IPS-20b (cell line): ENCODE measurements around the gene ACOXL.

Experiments
- H3K27ac ChIP-seq: one replicate; pipeline ENCODE4 v1.5.1; 2013; ENCODE audit warnings: low read length
- H3K27me3 ChIP-seq: 2 replicates; pipeline ENCODE4 v1.6.1; 2013; ENCODE audit warnings: mild to moderate bottlenecking, low read length, inconsistent platforms; ENCODE audit not compliant: insufficient read depth
- H3K36me3 ChIP-seq: 2 replicates; pipeline ENCODE4 v1.6.1; 2013; ENCODE audit warnings: low read depth, mild to moderate bottlenecking, inconsistent platforms, low read length, moderate library complexity; ENCODE audit not compliant: insufficient read depth
- H3K4me1 ChIP-seq: 2 replicates; pipeline ENCODE4 v1.6.1; 2013; ENCODE audit warnings: mild to moderate bottlenecking, control low read depth, inconsistent platforms, low read length, moderate library complexity; ENCODE audit not compliant: insufficient read depth
- H3K4me3 ChIP-seq: 2 replicates; pipeline ENCODE4 v1.5.1; 2013; ENCODE audit warnings: mild to moderate bottlenecking, low read length, inconsistent platforms
- H3K9ac ChIP-seq: 2 replicates; pipeline ENCODE4 v1.6.1; 2013; ENCODE audit warnings: low read depth, mild to moderate bottlenecking, inconsistent platforms, low read length, moderate library complexity
- H3K9me3 ChIP-seq: 2 replicates; pipeline ENCODE4 v1.6.1; 2013; ENCODE audit warnings: mild to moderate bottlenecking, low read depth, low read length, inconsistent platforms; ENCODE audit not compliant: insufficient read depth

Gene ACOXL

GRCh38 chr2:111108745-111109271, 376.4 kb downstream of the ACOXL start:
- H3K9ac ChIP-seq = no peak overlapping the region
- no peak overlapping the region for H3K27ac ChIP-seq
- H3K36me3 ChIP-seq = no peaks in the 10 kb centered on the region
- H3K4me3 ChIP-seq = no peak overlapping the region
- H3K27me3 ChIP-seq = no peaks in the 10 kb centered on the region
- H3K4me1 ChIP-seq = no peaks in the 10 kb centered on the region
- H3K9me3 ChIP-seq = no peaks in the 10 kb centered on the region

GRCh38 chr2:111111101-111111755, 378.9 kb downstream of the ACOXL start:
- Histone ChIP-seq H3K9ac (no peak overlapping the region), H3K4me3 (no peak overlapping the region), H3K27ac (no peak overlapping the region), H3K27me3 (peaks cover 3% of the 10 kb centered on the region; the same call in 1 of the 2 replicates), H3K4me1 (no peaks in the 10 kb centered on the region), H3K9me3 (no peaks in the 10 kb centered on the region), H3K36me3 (no peaks in the 10 kb centered on the region)

DNA sequence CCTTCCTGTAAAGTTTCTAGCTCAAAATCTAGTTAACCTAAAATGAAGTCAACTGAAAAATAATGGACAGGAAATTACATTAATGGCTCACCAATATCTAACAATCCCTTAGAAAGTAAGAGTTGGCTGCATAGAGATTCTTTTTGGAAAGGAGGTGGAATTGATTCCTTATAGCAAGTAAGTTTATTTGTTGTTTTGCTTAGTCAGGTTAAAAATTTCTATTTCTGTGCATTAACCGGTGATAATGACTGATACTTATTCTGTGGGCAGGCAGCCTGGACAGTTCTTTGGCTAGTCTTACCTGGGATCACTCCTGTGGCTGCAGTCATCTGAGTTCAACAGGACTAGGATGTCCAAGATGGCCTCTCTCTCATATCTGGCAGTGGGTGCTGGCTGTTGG, 381.5 kb downstream of the ACOXL start:
- H3K9me3 ChIP-seq = no peaks in the 10 kb centered on the region
- H3K4me3 ChIP-seq = no peak overlapping the region
- no peak overlapping the region for H3K9ac ChIP-seq
- H3K27ac ChIP-seq = no peak overlapping the region
- H3K4me1 ChIP-seq = peaks cover 6% of the 10 kb centered on the region; the same call in 1 of the 2 replicates
- H3K27me3 ChIP-seq = peaks cover 29% of the 10 kb centered on the region
- H3K36me3 ChIP-seq = no peaks in the 10 kb centered on the region

DNA sequence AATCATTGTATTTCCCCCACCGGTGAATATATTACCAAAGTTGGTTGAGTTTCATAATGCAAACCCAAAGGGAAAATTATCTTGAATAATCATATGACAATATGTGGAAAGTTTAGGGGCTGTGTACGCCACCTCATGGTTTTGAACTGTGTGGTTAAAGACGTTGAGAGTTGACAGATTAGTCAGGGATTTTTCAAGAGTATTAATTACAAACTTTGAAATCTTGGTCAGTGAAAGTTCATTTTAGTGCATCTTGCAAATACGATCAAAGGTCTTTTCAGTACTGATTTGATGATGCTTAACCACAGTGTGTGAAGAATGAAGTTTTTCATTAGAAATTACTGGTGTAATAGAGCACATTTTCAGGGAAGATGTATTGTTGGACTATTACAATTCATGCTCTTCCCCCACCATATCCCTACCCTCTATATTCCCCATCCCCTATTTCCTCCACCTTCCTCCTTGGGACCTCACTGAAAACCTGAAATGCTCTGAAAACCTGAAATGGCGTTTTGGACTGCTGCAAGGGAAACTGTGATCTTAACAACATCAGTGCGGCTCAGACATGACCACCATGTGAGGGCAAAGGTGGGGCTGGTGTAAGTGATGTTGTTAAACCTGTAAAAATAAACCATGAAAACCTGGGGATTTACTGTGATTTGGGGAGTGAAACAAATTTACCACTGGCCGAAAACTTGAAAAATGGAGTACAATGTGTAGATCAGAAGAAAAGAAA, 383.8 kb downstream of the ACOXL start:
- H3K4me3 ChIP-seq = no peak overlapping the region
- no peak overlapping the region for H3K27ac ChIP-seq
- no peaks in the 10 kb centered on the region for H3K9me3 ChIP-seq
- H3K27me3 ChIP-seq = peaks cover 47% of the 10 kb centered on the region
- no peaks in the 10 kb centered on the region for H3K36me3 ChIP-seq
- H3K4me1 ChIP-seq = peaks cover 6% of the 10 kb centered on the region; the same call in 1 of the 2 replicates
- no peak overlapping the region for H3K9ac ChIP-seq

- peaks cover 55% of the 10 kb centered on the region for H3K27me3 ChIP-seq
- H3K4me1 ChIP-seq = peaks cover 6% of the 10 kb centered on the region; the same call in 1 of the 2 replicates
- H3K27ac ChIP-seq = no peak overlapping the region
- H3K4me3 ChIP-seq = peak overlapping the region; percentile 69; the same call in 1 of the 2 replicates
- no peaks in the 10 kb centered on the region for H3K9me3 ChIP-seq
- no peaks in the 10 kb centered on the region for H3K36me3 ChIP-seq
- H3K9ac ChIP-seq = no peak overlapping the region
Measured at GRCh38 chr2:111116843-111117597, 384.6 kb downstream of the ACOXL start.

DNA sequence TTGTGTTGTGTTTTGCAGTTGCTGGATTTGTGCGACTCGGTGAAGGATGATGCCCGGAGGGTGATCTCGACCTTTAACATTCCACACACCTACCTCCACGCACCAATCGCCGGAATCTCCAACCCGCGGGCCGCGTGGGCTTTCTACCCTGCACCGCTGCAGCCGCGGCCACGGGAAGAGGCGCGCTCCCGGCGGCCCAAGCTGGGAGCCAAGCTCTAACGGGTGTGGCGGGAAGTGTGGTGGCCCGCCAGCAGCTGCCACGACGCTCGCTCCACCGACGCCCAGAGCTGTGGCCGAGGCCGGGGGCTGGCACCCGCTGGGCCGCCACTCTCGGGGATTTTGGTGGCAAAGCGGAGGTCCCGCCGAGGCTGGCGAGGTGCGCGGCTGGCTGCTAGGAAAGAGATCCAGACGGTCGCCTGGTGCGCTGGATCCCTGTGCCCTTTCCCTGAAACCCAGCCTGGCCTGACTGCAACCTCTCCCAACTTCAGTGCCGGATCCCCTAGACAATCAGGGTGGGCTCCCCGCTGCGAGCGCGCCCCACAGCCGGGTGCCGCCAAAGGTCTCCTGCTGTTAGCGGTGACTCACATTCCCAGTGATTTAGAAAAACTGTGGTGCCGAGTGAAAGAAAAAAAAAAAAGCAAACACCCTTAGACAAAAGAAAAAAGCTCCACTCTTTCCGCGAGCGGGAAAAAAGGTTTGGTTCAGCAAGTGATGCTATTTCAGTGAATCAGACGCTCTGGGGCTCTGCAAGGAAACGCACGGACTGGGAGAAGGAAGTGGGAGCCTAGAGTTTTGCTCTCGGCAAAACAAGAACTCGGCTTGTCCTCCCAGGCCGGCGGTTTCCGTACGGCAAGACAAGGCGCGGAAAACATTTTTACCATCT, 385.5 kb downstream of the ACOXL start:
- Histone ChIP-seq H3K4me3 (peak overlapping the region; percentile 69), H3K9ac (no peak overlapping the region), H3K4me1 (peaks cover 6% of the 10 kb centered on the region; the same call in 1 of the 2 replicates), H3K27ac (no peak overlapping the region), H3K9me3 (no peaks in the 10 kb centered on the region), H3K36me3 (no peaks in the 10 kb centered on the region), H3K27me3 (peaks cover 57% of the 10 kb centered on the region)

DNA sequence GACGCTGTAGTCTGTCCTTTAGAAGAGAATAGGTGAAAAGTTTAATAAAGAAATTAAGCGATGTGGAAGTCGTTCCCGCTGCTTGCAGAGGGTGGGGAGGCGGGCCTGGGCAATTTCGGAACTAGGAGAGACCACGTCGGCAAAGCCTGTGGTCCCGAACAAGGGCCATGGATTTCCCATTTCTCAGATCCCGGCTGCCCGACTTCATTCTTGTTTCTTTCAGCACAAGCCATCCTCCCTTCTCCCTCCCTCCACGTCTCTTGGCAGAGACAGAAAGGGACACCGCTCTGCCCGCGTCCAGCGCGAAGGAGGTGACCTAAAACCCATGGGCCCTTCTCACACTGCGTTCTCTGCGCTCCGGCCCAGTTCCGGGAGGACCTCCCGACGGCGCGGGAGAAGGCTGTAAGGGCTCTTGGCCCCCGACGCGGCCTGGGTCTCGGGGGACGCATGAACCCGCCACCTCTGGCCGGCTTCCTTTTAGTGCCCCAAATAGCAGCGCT, 386.2 kb downstream of the ACOXL start:
- H3K36me3 ChIP-seq = no peaks in the 10 kb centered on the region
- H3K9me3 ChIP-seq = no peaks in the 10 kb centered on the region
- peak overlapping the region; percentile 69 for H3K4me3 ChIP-seq
- H3K9ac ChIP-seq = no peak overlapping the region
- peaks cover 57% of the 10 kb centered on the region for H3K27me3 ChIP-seq
- H3K27ac ChIP-seq = no peak overlapping the region
- peaks cover 6% of the 10 kb centered on the region; the same call in 1 of the 2 replicates for H3K4me1 ChIP-seq

- H3K27me3 ChIP-seq = peaks cover 57% of the 10 kb centered on the region
- no peaks in the 10 kb centered on the region for H3K9me3 ChIP-seq
- peaks cover 8% of the 10 kb centered on the region; the same call in 1 of the 2 replicates for H3K4me1 ChIP-seq
- peak overlapping the region; percentile 69 for H3K4me3 ChIP-seq
- H3K9ac ChIP-seq = peak overlapping the region; percentile 61; the same call in 1 of the 2 replicates
- H3K36me3 ChIP-seq = peaks cover 6% of the 10 kb centered on the region
- no peak overlapping the region for H3K27ac ChIP-seq
Measured at GRCh38 chr2:111118981-111119821, 386.8 kb downstream of the ACOXL start.

- Histone ChIP-seq H3K4me1 (peaks cover 8% of the 10 kb centered on the region; the same call in 1 of the 2 replicates), H3K9ac (peak overlapping the region; percentile 61; the same call in 1 of the 2 replicates), H3K4me3 (peak overlapping the region; percentile 69), H3K27me3 (peaks cover 57% of the 10 kb centered on the region), H3K9me3 (no peaks in the 10 kb centered on the region), H3K36me3 (peaks cover 12% of the 10 kb centered on the region), H3K27ac (no peak overlapping the region)
Measured at GRCh38 chr2:111119822-111120252, 387.5 kb downstream of the ACOXL start.
